ENCODE measurements around the gene COQ8A. TPM values are rescaled to one million over a fixed set of nuclear protein-coding genes. Genes with fewer than 3 reads are reported as not detected.

The COQ8A gene
- total RNA-seq, 2 experiments from 2014 or later = 55.0 to 56.0 TPM

GRCh38 chr1:227016990-227017389, 76.9 kb downstream of the COQ8A start:
- Mint-ChIP-seq H3K27me3 (no peaks in the 10 kb centered on the region), H3K27ac (no peak overlapping the region), H3K4me1 (ENCODE audit: low read depth) (no peaks in the 10 kb centered on the region), H3K9me3 (no peaks in the 10 kb centered on the region), H3K36me3 (ENCODE audit: low read depth) (no peaks in the 10 kb centered on the region), H3K4me3 (no peak overlapping the region)
- DNase-seq (no peak), ATAC-seq (ENCODE audit: poor library complexity) (no peak)
- Histone ChIP-seq H3K4me3 (ENCODE audit: low read length) (no peak overlapping the region), H3K9me3 (ENCODE audit: control insufficient read depth in 1 of 2, insufficient read depth in 1 of 2, low read length in 2 of 2) (peaks cover 0 to 4% of the 10 kb centered on the region in 2 experiments), H3K27me3 (ENCODE audit: control insufficient read depth in 1 of 2, insufficient read depth in 2 of 2, low read length in 2 of 2) (no peaks in the 10 kb centered on the region), H3K27ac (ENCODE audit: low read depth in 1 of 2, low read length in 2 of 2) (no peak overlapping the region), H3K36me3 (ENCODE audit: insufficient read depth, low read length) (no peaks in the 10 kb centered on the region), H3K4me1 (ENCODE audit: insufficient read depth, low read length) (no peaks in the 10 kb centered on the region)
- ChIA-PET POLR2A (no interaction called here), CTCF (no interaction called here)
- no peak for TF ChIP-seq CTCF (IDR thresholded peaks at IDR 0.05)
- intact Hi-C loops (cut with DNase I, micrococcal nuclease) = no loop called here

- H3K4me1 ChIP-seq (ENCODE audit: insufficient read depth, low read length) = no peaks in the 10 kb centered on the region
- no peaks in the 10 kb centered on the region for H3K9me3 ChIP-seq (ENCODE audit: control insufficient read depth in 1 of 2, insufficient read depth in 1 of 2, low read length in 2 of 2)
- ATAC-seq (ENCODE audit: poor library complexity) = no peak
- H3K36me3 ChIP-seq (ENCODE audit: insufficient read depth, low read length) = no peaks in the 10 kb centered on the region
- H3K27me3 ChIP-seq (ENCODE audit: control insufficient read depth in 1 of 2, insufficient read depth in 2 of 2, low read length in 2 of 2) = no peaks in the 10 kb centered on the region
- no peaks in the 10 kb centered on the region for H3K9me3 Mint-ChIP-seq
- no peak for TF ChIP-seq CTCF (IDR thresholded peaks at IDR 0.05)
- no peak overlapping the region for H3K27ac Mint-ChIP-seq
- ChIA-PET POLR2A (no interaction called here), CTCF (no interaction called here)
- H3K4me1 Mint-ChIP-seq (ENCODE audit: low read depth) = peaks cover 5% of the 10 kb centered on the region
- intact Hi-C loops (cut with DNase I, micrococcal nuclease) = no loop called here
- no peaks in the 10 kb centered on the region for H3K27me3 Mint-ChIP-seq
- H3K4me3 Mint-ChIP-seq = no peak overlapping the region
- H3K4me3 ChIP-seq (ENCODE audit: low read length) = no peak overlapping the region
- H3K27ac ChIP-seq (ENCODE audit: low read depth in 1 of 2, low read length in 2 of 2) = no peak overlapping the region
- DNase-seq = no peak
- H3K36me3 Mint-ChIP-seq (ENCODE audit: low read depth) = no peaks in the 10 kb centered on the region
Observed at GRCh38 chr1:227032396-227032795, 92.3 kb downstream of the COQ8A start.

DNA sequence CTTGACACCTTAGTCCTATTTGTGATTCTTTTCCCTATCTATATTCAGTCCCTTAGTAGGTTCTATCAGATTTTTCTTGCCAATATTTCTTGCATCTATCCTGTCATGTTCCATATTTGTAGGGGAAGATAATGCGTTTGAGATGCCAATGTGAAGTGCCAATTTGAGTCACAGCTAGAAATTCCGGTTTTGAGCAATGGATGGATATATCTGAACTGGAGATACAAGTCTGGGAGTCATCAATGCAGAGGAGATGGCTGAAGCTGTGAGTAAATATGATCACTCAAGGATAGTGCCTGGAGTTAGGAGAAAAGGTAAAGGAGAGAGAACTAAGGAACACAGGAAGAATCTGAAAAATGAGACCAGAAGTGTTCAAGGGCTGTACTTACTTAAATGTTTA, 93.8 kb downstream of the COQ8A start:
- Mint-ChIP-seq H3K27ac (no peak overlapping the region), H3K9me3 (no peaks in the 10 kb centered on the region), H3K36me3 (ENCODE audit: low read depth) (no peaks in the 10 kb centered on the region), H3K4me3 (no peak overlapping the region), H3K4me1 (ENCODE audit: low read depth) (peaks cover 8% of the 10 kb centered on the region), H3K27me3 (no peaks in the 10 kb centered on the region)
- no peaks in the 10 kb centered on the region for H3K27me3 ChIP-seq (ENCODE audit: control insufficient read depth in 1 of 2, insufficient read depth in 2 of 2, low read length in 2 of 2)
- intact Hi-C loops (cut with DNase I, micrococcal nuclease) = no loop called here
- H3K27ac ChIP-seq (ENCODE audit: low read depth in 1 of 2, low read length in 2 of 2) = no peak overlapping the region
- no peak for ATAC-seq (ENCODE audit: poor library complexity)
- POLR2A ChIA-PET = no interaction called here
- H3K4me3 ChIP-seq (ENCODE audit: low read length) = no peak overlapping the region
- H3K9me3 ChIP-seq (ENCODE audit: control insufficient read depth in 1 of 2, insufficient read depth in 1 of 2, low read length in 2 of 2) = no peaks in the 10 kb centered on the region
- H3K4me1 ChIP-seq (ENCODE audit: insufficient read depth, low read length) = no peaks in the 10 kb centered on the region
- CTCF ChIA-PET = no interaction called here
- no peaks in the 10 kb centered on the region for H3K36me3 ChIP-seq (ENCODE audit: insufficient read depth, low read length)
- no peak for TF ChIP-seq CTCF (IDR thresholded peaks at IDR 0.05)
- no peak for DNase-seq

Measured in CD4-positive, alpha-beta T cell (primary cell).